GM23338 (cell line): ENCODE measurements around the gene KLK6. TPM values are rescaled to one million over a fixed set of nuclear protein-coding genes. Genes with fewer than 3 reads are reported as not detected.

ENCODE experiments used
- ATAC-seq: fragments of 200-7000 bp; cut with Tn5 transposase; 3 replicates; pipeline ENCODE4 v1.9.1; 2020
- DNase-seq: peaks from one replicate; pipeline ENCODE4 v3.0.0-alpha.2; 2015; ENCODE audit warnings: low spot score
- H2AFZ ChIP-seq: fragments of 200-600 bp; sonication (generic); 2 replicates; pipeline ENCODE4 v1.8.0; 2016; ENCODE audit warnings: antibody characterized with exemption, mild to moderate bottlenecking, moderate library complexity
- H3F3A ChIP-seq: fragments of 200-600 bp; sonication (generic); replicated peaks from 2 replicates; pipeline ENCODE4 v1.8.0; 2017; ENCODE audit warnings: antibody characterized with exemption, mixed run types, low read depth
- H3K27ac ChIP-seq: fragments of 200-600 bp; sonication (generic); 2 replicates; pipeline ENCODE4 v1.6.1; 2016; ENCODE audit warnings: low read depth
- H3K27me3 ChIP-seq: fragments of 200-600 bp; sonication (generic); 2 replicates; pipeline ENCODE4 v1.8.0; 2016; ENCODE audit warnings: mild to moderate bottlenecking, mixed run types, moderate library complexity; ENCODE audit not compliant: insufficient read depth
- H3K36me3 ChIP-seq: fragments of 200-600 bp; sonication (generic); 2 replicates; pipeline ENCODE4 v1.8.0; 2016; ENCODE audit warnings: mild to moderate bottlenecking; ENCODE audit not compliant: insufficient read depth
- H3K4me1 ChIP-seq: fragments of 200-600 bp; sonication (generic); 2 replicates; pipeline ENCODE4 v1.8.0; 2016; ENCODE audit warnings: mild to moderate bottlenecking, moderate library complexity; ENCODE audit not compliant: insufficient read depth
- H3K4me2 ChIP-seq: fragments of 200-600 bp; sonication (generic); 2 replicates; pipeline ENCODE4 v1.7.1; 2017; ENCODE audit warnings: mixed run types
- H3K4me3 ChIP-seq: fragments of 200-600 bp; sonication (generic); 2 replicates; pipeline ENCODE4 v1.6.1; 2016; ENCODE audit warnings: mixed run types
- H3K79me2 ChIP-seq: fragments of 200-600 bp; sonication (generic); replicated peaks from 2 replicates; pipeline ENCODE4 v1.8.0; 2017; ENCODE audit warnings: mild to moderate bottlenecking; ENCODE audit not compliant: insufficient read depth
- H3K9me2 ChIP-seq: fragments of 200-600 bp; sonication (generic); 2 replicates; pipeline ENCODE4 v1.8.0; 2017; ENCODE audit not compliant: insufficient read depth
- H4K20me1 ChIP-seq: fragments of 200-600 bp; sonication (generic); replicated peaks from 2 replicates; pipeline ENCODE4 v1.8.0; 2017; ENCODE audit warnings: mild to moderate bottlenecking; ENCODE audit not compliant: insufficient read depth
- H3K27ac Mint-ChIP-seq: 2 replicates; pipeline ENCODE4 v1.8.0; 2020; ENCODE audit warnings: inconsistent platforms, mild to moderate bottlenecking, moderate library complexity, mixed read lengths
- H3K27me3 Mint-ChIP-seq: 3 replicates; pipeline ENCODE4 v1.8.0; 2022; ENCODE audit warnings: low read depth, mild to moderate bottlenecking, moderate library complexity, mixed read lengths, inconsistent platforms; ENCODE audit not compliant: insufficient read depth, poor library complexity
- H3K36me3 Mint-ChIP-seq: 3 replicates; pipeline ENCODE4 v1.8.0; 2021; ENCODE audit warnings: low read depth, mild to moderate bottlenecking, inconsistent platforms, moderate library complexity, mixed read lengths
- H3K4me1 Mint-ChIP-seq: 3 replicates; pipeline ENCODE4 v1.8.0; 2020; ENCODE audit warnings: mild to moderate bottlenecking, inconsistent platforms, mixed read lengths
- H3K4me3 Mint-ChIP-seq: 3 replicates; pipeline ENCODE4 v1.8.0; 2021; ENCODE audit warnings: moderate library complexity, mild to moderate bottlenecking, inconsistent platforms, mixed read lengths
- H3K9me3 Mint-ChIP-seq: 3 replicates; pipeline ENCODE4 v1.8.0; 2020; ENCODE audit warnings: moderate library complexity, mild to moderate bottlenecking, inconsistent platforms, mixed read lengths
- CREB1 ChIP-seq: fragments of 250-450 bp; sonication (Bioruptor Pico); IDR thresholded peaks from 2 replicates; pipeline ENCODE4 v1.5.0; 2020; ENCODE audit warnings: low read depth, mild to moderate bottlenecking, moderate library complexity
- EZH2 ChIP-seq: fragments of 200-600 bp; sonication (generic); IDR thresholded peaks from one replicate; pipeline ENCODE4 v1.8.0; 2017; ENCODE audit warnings: antibody characterized with exemption, mild to moderate bottlenecking, low read depth; ENCODE audit not compliant: unreplicated experiment
- JUNB ChIP-seq: IDR thresholded peaks from one replicate; pipeline ENCODE4 v1.6.1; 2016; ENCODE audit warnings: antibody characterized with exemption; ENCODE audit not compliant: unreplicated experiment
- NANOG ChIP-seq: IDR thresholded peaks from 2 replicates; pipeline ENCODE4 v1.6.1; 2016; ENCODE audit warnings: antibody characterized with exemption, borderline replicate concordance
- POLR2AphosphoS5 ChIP-seq: IDR thresholded peaks from 2 replicates; pipeline ENCODE4 v1.6.1; 2016; ENCODE audit warnings: antibody characterized with exemption, low read depth
- STAT1 ChIP-seq: IDR thresholded peaks from one replicate; pipeline ENCODE4 v1.6.1; 2016; ENCODE audit warnings: antibody characterized with exemption; ENCODE audit not compliant: unreplicated experiment
- ZNF114 ChIP-seq: fragments of 250-450 bp; sonication (Bioruptor Pico); IDR thresholded peaks from 2 replicates; pipeline ENCODE4 v1.5.0; 2020; ENCODE audit warnings: mild to moderate bottlenecking, moderate library complexity
- ZNF331 ChIP-seq: fragments of 250-450 bp; sonication (Bioruptor Pico); IDR thresholded peaks from 2 replicates; pipeline ENCODE4 v1.5.0; 2020; ENCODE audit warnings: low read depth, mild to moderate bottlenecking, moderate library complexity
- polyA plus RNA-seq: library from polyadenylated mRNA; unstranded; fragments of >200 nt; fragmentation: Nextera tagmentation; extraction: Ambion mirVana; gene quantifications from 2 replicates; pipeline ENCODE4 v1.2.1, GENCODE V29; 2016
- total RNA-seq: library from RNA; depleted of rRNA; stranded (reverse); fragments of >200 nt; shearing (Covaris generic); gene quantifications from 2 replicates; pipeline ENCODE4 v1.2.3, GENCODE V29; 2014
- TF ChIP-seq, protein P1 (sequence below): IDR thresholded peaks from one replicate; pipeline ENCODE4 v1.6.1; 2018; ENCODE audit warnings: antibody characterized with exemption; ENCODE audit not compliant: unreplicated experiment
- TF ChIP-seq, protein P2 (sequence below): fragments of 250-450 bp; sonication (Bioruptor Pico); IDR thresholded peaks from 2 replicates; pipeline ENCODE4 v1.5.0; 2020; ENCODE audit warnings: mild to moderate bottlenecking, moderate library complexity

KLK6 gene
- total and polyA plus RNA-seq, 2 experiments from 2014 or later: 0.47 to 0.56 TPM

- Mint-ChIP-seq H3K9me3 (no peaks in the 10 kb centered on the region; the same call in 1 of the 3 replicates), H3K27me3 (peaks cover 25% of the 10 kb centered on the region), H3K27ac (no peak overlapping the region), H3K4me1 (peaks cover 8% of the 10 kb centered on the region), H3K4me3 (no peak overlapping the region), H3K36me3 (no peaks in the 10 kb centered on the region; the same call in 2 of the 3 replicates)
- Histone ChIP-seq H3F3A (0 out of 2 replicates have a peak, but pooled peaks cover 2% of the 10 kb centered on the region), H3K9me2 (no peaks in the 10 kb centered on the region), H3K27me3 (peaks cover 57% of the 10 kb centered on the region), H4K20me1 (no peaks in the 10 kb centered on the region), H3K27ac (no peak overlapping the region), H2AFZ (peak overlapping the region; percentile 66), H3K79me2 (no peaks in the 10 kb centered on the region), H3K4me1 (peaks cover 11% of the 10 kb centered on the region), H3K4me2 (peak overlapping the region; percentile 79), H3K36me3 (no peaks in the 10 kb centered on the region), H3K4me3 (peak overlapping the region; percentile 54)
- TF ChIP-seq ZNF331 (CRISPR knock-in tag) (no peak), EZH2 (peak; percentile 64)
- no peak for DNase-seq
- ATAC-seq: no peak
Measured at GRCh38 chr19:50912727-50913716, 56.4 kb downstream of the KLK6 start.

GRCh38 chr19:50912102-50912599 lies 57.2 kb downstream of the KLK6 start:
- Histone ChIP-seq H3K36me3 (no peaks in the 10 kb centered on the region), H3K79me2 (no peaks in the 10 kb centered on the region), H3K9me2 (no peaks in the 10 kb centered on the region), H3K27ac (no peak overlapping the region), H3F3A (0 out of 2 replicates have a peak, but pooled peaks cover 2% of the 10 kb centered on the region), H3K4me2 (peak overlapping the region; percentile 79), H3K4me3 (peak overlapping the region; percentile 54), H4K20me1 (no peaks in the 10 kb centered on the region), H2AFZ (peak overlapping the region; percentile 69), H3K27me3 (peaks cover 57% of the 10 kb centered on the region), H3K4me1 (peaks cover 11% of the 10 kb centered on the region)
- H3K9me3 Mint-ChIP-seq: no peaks in the 10 kb centered on the region; the same call in 1 of the 3 replicates
- H3K36me3 Mint-ChIP-seq: no peaks in the 10 kb centered on the region; the same call in 2 of the 3 replicates
- ATAC-seq (peak; percentile 2; the same call in 1 of the 3 replicates), DNase-seq (peak; percentile 49)
- H3K27ac Mint-ChIP-seq: no peak overlapping the region
- peaks cover 25% of the 10 kb centered on the region for H3K27me3 Mint-ChIP-seq
- H3K4me3 Mint-ChIP-seq: no peak overlapping the region
- peaks cover 8% of the 10 kb centered on the region for H3K4me1 Mint-ChIP-seq
- TF ChIP-seq CREB1 (CRISPR knock-in tag) (no peak), POLR2AphosphoS5 (no peak), NANOG (no peak), ZNF114 (no peak), STAT1 (no peak), JUNB (no peak), EZH2 (no peak)
- TF ChIP-seq, protein P1, sequence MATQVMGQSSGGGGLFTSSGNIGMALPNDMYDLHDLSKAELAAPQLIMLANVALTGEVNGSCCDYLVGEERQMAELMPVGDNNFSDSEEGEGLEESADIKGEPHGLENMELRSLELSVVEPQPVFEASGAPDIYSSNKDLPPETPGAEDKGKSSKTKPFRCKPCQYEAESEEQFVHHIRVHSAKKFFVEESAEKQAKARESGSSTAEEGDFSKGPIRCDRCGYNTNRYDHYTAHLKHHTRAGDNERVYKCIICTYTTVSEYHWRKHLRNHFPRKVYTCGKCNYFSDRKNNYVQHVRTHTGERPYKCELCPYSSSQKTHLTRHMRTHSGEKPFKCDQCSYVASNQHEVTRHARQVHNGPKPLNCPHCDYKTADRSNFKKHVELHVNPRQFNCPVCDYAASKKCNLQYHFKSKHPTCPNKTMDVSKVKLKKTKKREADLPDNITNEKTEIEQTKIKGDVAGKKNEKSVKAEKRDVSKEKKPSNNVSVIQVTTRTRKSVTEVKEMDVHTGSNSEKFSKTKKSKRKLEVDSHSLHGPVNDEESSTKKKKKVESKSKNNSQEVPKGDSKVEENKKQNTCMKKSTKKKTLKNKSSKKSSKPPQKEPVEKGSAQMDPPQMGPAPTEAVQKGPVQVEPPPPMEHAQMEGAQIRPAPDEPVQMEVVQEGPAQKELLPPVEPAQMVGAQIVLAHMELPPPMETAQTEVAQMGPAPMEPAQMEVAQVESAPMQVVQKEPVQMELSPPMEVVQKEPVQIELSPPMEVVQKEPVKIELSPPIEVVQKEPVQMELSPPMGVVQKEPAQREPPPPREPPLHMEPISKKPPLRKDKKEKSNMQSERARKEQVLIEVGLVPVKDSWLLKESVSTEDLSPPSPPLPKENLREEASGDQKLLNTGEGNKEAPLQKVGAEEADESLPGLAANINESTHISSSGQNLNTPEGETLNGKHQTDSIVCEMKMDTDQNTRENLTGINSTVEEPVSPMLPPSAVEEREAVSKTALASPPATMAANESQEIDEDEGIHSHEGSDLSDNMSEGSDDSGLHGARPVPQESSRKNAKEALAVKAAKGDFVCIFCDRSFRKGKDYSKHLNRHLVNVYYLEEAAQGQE: no peak
- TF ChIP-seq, protein P2, sequence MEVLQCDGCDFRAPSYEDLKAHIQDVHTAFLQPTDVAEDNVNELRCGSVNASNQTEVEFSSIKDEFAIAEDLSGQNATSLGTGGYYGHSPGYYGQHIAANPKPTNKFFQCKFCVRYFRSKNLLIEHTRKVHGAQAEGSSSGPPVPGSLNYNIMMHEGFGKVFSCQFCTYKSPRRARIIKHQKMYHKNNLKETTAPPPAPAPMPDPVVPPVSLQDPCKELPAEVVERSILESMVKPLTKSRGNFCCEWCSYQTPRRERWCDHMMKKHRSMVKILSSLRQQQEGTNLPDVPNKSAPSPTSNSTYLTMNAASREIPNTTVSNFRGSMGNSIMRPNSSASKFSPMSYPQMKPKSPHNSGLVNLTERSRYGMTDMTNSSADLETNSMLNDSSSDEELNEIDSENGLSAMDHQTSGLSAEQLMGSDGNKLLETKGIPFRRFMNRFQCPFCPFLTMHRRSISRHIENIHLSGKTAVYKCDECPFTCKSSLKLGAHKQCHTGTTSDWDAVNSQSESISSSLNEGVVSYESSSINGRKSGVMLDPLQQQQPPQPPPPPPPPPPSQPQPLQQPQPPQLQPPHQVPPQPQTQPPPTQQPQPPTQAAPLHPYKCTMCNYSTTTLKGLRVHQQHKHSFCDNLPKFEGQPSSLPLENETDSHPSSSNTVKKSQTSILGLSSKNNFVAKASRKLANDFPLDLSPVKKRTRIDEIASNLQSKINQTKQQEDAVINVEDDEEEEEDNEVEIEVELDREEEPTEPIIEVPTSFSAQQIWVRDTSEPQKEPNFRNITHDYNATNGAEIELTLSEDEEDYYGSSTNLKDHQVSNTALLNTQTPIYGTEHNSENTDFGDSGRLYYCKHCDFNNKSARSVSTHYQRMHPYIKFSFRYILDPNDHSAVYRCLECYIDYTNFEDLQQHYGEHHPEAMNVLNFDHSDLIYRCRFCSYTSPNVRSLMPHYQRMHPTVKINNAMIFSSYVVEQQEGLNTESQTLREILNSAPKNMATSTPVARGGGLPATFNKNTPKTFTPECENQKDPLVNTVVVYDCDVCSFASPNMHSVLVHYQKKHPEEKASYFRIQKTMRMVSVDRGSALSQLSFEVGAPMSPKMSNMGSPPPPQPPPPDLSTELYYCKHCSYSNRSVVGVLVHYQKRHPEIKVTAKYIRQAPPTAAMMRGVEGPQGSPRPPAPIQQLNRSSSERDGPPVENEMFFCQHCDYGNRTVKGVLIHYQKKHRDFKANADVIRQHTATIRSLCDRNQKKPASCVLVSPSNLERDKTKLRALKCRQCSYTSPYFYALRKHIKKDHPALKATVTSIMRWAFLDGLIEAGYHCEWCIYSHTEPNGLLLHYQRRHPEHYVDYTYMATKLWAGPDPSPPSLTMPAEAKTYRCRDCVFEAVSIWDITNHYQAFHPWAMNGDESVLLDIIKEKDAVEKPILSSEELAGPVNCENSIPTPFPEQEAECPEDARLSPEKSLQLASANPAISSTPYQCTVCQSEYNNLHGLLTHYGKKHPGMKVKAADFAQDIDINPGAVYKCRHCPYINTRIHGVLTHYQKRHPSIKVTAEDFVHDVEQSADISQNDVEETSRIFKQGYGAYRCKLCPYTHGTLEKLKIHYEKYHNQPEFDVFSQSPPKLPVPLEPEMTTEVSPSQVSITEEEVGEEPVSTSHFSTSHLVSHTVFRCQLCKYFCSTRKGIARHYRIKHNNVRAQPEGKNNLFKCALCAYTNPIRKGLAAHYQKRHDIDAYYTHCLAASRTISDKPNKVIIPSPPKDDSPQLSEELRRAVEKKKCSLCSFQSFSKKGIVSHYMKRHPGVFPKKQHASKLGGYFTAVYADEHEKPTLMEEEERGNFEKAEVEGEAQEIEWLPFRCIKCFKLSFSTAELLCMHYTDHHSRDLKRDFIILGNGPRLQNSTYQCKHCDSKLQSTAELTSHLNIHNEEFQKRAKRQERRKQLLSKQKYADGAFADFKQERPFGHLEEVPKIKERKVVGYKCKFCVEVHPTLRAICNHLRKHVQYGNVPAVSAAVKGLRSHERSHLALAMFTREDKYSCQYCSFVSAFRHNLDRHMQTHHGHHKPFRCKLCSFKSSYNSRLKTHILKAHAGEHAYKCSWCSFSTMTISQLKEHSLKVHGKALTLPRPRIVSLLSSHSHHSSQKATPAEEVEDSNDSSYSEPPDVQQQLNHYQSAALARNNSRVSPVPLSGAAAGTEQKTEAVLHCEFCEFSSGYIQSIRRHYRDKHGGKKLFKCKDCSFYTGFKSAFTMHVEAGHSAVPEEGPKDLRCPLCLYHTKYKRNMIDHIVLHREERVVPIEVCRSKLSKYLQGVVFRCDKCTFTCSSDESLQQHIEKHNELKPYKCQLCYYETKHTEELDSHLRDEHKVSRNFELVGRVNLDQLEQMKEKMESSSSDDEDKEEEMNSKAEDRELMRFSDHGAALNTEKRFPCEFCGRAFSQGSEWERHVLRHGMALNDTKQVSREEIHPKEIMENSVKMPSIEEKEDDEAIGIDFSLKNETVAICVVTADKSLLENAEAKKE: no peak
